ENCODE data around the gene ZNF678.

ZNF678 gene

GRCh38 chr1:227607336-227607898 is 44.1 kb downstream of the ZNF678 start:
- H3K4me2 ChIP-seq (ENCODE audit: insufficient read depth, low read length) = no peak overlapping the region
- TF ChIP-seq EZH2 (IDR thresholded peaks at IDR 0.05; ENCODE audit: borderline replicate concordance, low read depth, low read length, severe bottlenecking) = no peak
- TF ChIP-seq, protein P1, sequence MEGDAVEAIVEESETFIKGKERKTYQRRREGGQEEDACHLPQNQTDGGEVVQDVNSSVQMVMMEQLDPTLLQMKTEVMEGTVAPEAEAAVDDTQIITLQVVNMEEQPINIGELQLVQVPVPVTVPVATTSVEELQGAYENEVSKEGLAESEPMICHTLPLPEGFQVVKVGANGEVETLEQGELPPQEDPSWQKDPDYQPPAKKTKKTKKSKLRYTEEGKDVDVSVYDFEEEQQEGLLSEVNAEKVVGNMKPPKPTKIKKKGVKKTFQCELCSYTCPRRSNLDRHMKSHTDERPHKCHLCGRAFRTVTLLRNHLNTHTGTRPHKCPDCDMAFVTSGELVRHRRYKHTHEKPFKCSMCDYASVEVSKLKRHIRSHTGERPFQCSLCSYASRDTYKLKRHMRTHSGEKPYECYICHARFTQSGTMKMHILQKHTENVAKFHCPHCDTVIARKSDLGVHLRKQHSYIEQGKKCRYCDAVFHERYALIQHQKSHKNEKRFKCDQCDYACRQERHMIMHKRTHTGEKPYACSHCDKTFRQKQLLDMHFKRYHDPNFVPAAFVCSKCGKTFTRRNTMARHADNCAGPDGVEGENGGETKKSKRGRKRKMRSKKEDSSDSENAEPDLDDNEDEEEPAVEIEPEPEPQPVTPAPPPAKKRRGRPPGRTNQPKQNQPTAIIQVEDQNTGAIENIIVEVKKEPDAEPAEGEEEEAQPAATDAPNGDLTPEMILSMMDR (IDR thresholded peaks at IDR 0.05; ENCODE audit: borderline replicate concordance, extremely low read depth, low read length, poor library complexity, severe bottlenecking) = no peak
- peaks cover 20% of the 10 kb centered on the region for H3K79me2 ChIP-seq (ENCODE audit: insufficient read depth, low read length)
- no peaks in the 10 kb centered on the region for H3K4me1 ChIP-seq (ENCODE audit: insufficient read depth, low read length)
- H4K20me1 ChIP-seq (ENCODE audit: insufficient read depth, low read length) = no peaks in the 10 kb centered on the region
- no peaks in the 10 kb centered on the region for H3K27me3 ChIP-seq (ENCODE audit: insufficient read depth, low read length, poor library complexity)
- no peak for DNase-seq
- no peak overlapping the region for H3K27ac ChIP-seq (ENCODE audit: low read length)
- no peak overlapping the region for H3K4me3 ChIP-seq (ENCODE audit: low read depth in 1 of 2, low read length in 2 of 2)
- H3K9ac ChIP-seq (ENCODE audit: low read depth, low read length) = no peak overlapping the region
- H3K9me3 ChIP-seq (ENCODE audit: insufficient read depth, low read length, severe bottlenecking) = peaks cover 44% of the 10 kb centered on the region
- peaks cover 39% of the 10 kb centered on the region; the same call in 1 of the 2 replicates for H3K36me3 ChIP-seq (ENCODE audit: insufficient read depth, low read length)
- no peak overlapping the region for H2AFZ ChIP-seq (ENCODE audit: low read depth, low read length)
- no peak for ATAC-seq (ENCODE audit: insufficient read depth, low read depth)

DNA sequence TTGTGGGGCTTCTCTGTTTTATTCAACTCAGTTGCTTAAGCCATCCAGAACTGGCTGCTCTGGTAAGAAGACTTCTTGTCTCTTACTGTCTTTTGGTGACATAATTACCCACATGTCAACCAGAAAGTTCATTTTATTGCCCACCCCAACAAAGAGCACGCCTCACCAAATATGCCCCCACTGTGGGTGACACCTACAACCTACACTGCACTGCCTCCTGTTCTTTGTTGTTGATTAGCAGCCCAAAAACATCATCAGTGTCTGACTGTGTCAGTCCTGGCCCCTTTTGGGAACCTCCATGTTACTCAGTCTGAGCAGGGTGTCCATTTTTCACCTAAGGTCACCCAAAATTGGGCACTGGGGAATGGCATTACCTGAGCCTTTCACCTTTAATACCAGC is 49.3 kb downstream of the ZNF678 start:
- TF ChIP-seq EZH2 (IDR thresholded peaks at IDR 0.05; ENCODE audit: borderline replicate concordance, low read depth, low read length, severe bottlenecking) = no peak
- TF ChIP-seq, protein P1 (IDR thresholded peaks at IDR 0.05; ENCODE audit: borderline replicate concordance, extremely low read depth, low read length, poor library complexity, severe bottlenecking) = no peak
- ATAC-seq (ENCODE audit: insufficient read depth, low read depth) (no peak), DNase-seq (no peak)
- H3K4me1 ChIP-seq (ENCODE audit: insufficient read depth, low read length) = no peaks in the 10 kb centered on the region
- H2AFZ ChIP-seq (ENCODE audit: low read depth, low read length) = no peak overlapping the region
- H3K9me3 ChIP-seq (ENCODE audit: insufficient read depth, low read length, severe bottlenecking) = peaks cover 44% of the 10 kb centered on the region
- no peak overlapping the region for H3K9ac ChIP-seq (ENCODE audit: low read depth, low read length)
- H3K36me3 ChIP-seq (ENCODE audit: insufficient read depth, low read length) = peaks cover 49% of the 10 kb centered on the region
- no peak overlapping the region for H3K27ac ChIP-seq (ENCODE audit: low read length)
- peaks cover 4% of the 10 kb centered on the region; the same call in 1 of the 2 replicates for H3K79me2 ChIP-seq (ENCODE audit: insufficient read depth, low read length)
- no peaks in the 10 kb centered on the region for H3K27me3 ChIP-seq (ENCODE audit: insufficient read depth, low read length, poor library complexity)
- no peak overlapping the region for H3K4me3 ChIP-seq (ENCODE audit: low read depth in 1 of 2, low read length in 2 of 2)
- no peak overlapping the region for H3K4me2 ChIP-seq (ENCODE audit: insufficient read depth, low read length)
- H4K20me1 ChIP-seq (ENCODE audit: insufficient read depth, low read length) = no peaks in the 10 kb centered on the region

DNA sequence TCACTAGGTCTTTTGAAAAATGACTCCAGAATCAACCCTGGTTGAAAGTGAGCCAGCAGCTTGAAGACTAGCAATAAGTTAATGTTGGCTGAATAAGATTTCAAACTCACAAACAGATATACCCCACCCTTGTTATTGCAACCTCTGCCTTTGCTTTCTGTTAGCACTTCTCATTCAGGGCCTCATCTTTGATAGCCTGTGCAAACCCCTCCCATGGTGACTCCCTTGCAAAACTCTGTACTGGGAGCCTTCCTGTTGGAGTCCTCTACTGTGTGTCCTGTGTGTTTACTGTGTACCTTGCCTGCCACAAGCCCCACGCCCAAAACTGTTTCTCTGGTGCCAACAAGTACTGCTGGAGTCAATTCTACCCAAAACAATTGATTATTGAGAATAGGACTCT is 50.2 kb downstream of the ZNF678 start:
- Histone ChIP-seq H3K4me2 (ENCODE audit: insufficient read depth, low read length) (no peak overlapping the region), H3K79me2 (ENCODE audit: insufficient read depth, low read length) (peaks cover 4% of the 10 kb centered on the region; the same call in 1 of the 2 replicates), H3K9ac (ENCODE audit: low read depth, low read length) (no peak overlapping the region), H3K4me3 (ENCODE audit: low read depth in 1 of 2, low read length in 2 of 2) (no peak overlapping the region), H4K20me1 (ENCODE audit: insufficient read depth, low read length) (no peaks in the 10 kb centered on the region), H2AFZ (ENCODE audit: low read depth, low read length) (no peak overlapping the region), H3K36me3 (ENCODE audit: insufficient read depth, low read length) (peaks cover 56% of the 10 kb centered on the region), H3K9me3 (ENCODE audit: insufficient read depth, low read length, severe bottlenecking) (peaks cover 48% of the 10 kb centered on the region), H3K27ac (ENCODE audit: low read length) (no peak overlapping the region), H3K27me3 (ENCODE audit: insufficient read depth, low read length, poor library complexity) (no peaks in the 10 kb centered on the region), H3K4me1 (ENCODE audit: insufficient read depth, low read length) (no peaks in the 10 kb centered on the region)
- ATAC-seq (ENCODE audit: insufficient read depth, low read depth) (no peak), DNase-seq (no peak)
- TF ChIP-seq, protein P1 (IDR thresholded peaks at IDR 0.05; ENCODE audit: borderline replicate concordance, extremely low read depth, low read length, poor library complexity, severe bottlenecking) = no peak
- no peak for TF ChIP-seq EZH2 (IDR thresholded peaks at IDR 0.05; ENCODE audit: borderline replicate concordance, low read depth, low read length, severe bottlenecking)

Data from DND-41 (cell line).